ENCODE measurements around the gene ZNF678.

DNA sequence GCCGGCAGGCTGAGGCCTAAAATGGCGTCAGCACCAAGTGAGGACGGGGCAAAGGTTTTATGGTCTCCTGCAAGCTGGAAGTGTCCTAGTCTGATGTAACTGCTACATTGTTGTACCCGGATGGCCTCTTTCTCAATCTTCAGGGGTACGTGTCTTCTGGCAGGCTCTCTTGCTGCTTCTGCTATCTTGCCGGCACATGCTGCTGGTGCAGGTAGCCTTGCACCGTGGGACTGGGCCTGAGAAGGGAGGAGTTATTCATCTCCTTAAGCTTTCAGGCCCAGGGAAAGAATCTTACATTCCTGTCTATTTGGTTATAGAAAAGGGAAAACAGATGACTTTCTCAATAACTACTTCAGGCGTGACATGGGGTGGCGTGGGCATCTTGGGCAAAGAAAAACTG is 72.2 kb downstream of the ZNF678 start:
- TF ChIP-seq, protein P1, sequence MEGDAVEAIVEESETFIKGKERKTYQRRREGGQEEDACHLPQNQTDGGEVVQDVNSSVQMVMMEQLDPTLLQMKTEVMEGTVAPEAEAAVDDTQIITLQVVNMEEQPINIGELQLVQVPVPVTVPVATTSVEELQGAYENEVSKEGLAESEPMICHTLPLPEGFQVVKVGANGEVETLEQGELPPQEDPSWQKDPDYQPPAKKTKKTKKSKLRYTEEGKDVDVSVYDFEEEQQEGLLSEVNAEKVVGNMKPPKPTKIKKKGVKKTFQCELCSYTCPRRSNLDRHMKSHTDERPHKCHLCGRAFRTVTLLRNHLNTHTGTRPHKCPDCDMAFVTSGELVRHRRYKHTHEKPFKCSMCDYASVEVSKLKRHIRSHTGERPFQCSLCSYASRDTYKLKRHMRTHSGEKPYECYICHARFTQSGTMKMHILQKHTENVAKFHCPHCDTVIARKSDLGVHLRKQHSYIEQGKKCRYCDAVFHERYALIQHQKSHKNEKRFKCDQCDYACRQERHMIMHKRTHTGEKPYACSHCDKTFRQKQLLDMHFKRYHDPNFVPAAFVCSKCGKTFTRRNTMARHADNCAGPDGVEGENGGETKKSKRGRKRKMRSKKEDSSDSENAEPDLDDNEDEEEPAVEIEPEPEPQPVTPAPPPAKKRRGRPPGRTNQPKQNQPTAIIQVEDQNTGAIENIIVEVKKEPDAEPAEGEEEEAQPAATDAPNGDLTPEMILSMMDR (IDR thresholded peaks at IDR 0.05; ENCODE audit: low read depth, low read length) = no peak
- no peak for TF ChIP-seq EZH2phosphoT487 (IDR thresholded peaks at IDR 0.05; ENCODE audit: low read depth)

Data from OCI-LY3 (cell line).